Ascending aorta (tissue), 2 donors: ENCODE data around the gene RGS10. TPM values are rescaled to one million over a fixed set of nuclear protein-coding genes. Genes with fewer than 3 reads are reported as not detected.
"Not testable (repeated sequence)": the region's sequence is repeated elsewhere in the genome, so short reads cannot be mapped to it uniquely, and the experiment has no call there.

ENCODE experiments used
- DNase-seq, 2 donors: peaks; one replicate each; pipeline ENCODE4 v3.0.0-alpha.2; 2019; ENCODE audit warnings: low spot score in 2 of 2
- H3K27ac ChIP-seq, 2 donors: fragments of 200-600 bp; sonication (generic); one replicate each; pipeline ENCODE4 v1.5.1; 2016 to 2017; ENCODE audit warnings: mild to moderate bottlenecking in 1 of 2
- H3K27me3 ChIP-seq: fragments of 200-600 bp; sonication (generic); one replicate; pipeline ENCODE4 v1.5.1; 2017
- H3K36me3 ChIP-seq, 2 donors: fragments of 200-600 bp; sonication (generic); one replicate each; pipeline ENCODE4 v1.5.1; 2016
- H3K4me1 ChIP-seq, 2 donors: fragments of 200-600 bp; sonication (generic); one replicate each; pipeline ENCODE4 v1.5.1; 2016 to 2017; ENCODE audit warnings: mild to moderate bottlenecking in 1 of 2
- H3K4me3 ChIP-seq, 2 donors: fragments of 200-600 bp; sonication (generic); one replicate each; pipeline ENCODE4 v1.5.1; 2016 to 2017; ENCODE audit warnings: mild to moderate bottlenecking in 1 of 2
- H3K9me3 ChIP-seq, 2 donors: fragments of 200-600 bp; sonication (generic); one replicate each; pipeline ENCODE4 v1.5.1; 2016
- intact Hi-C: fragments of 100-400 bp; cut with DNase I; formaldehyde crosslinking; loops from one replicate; pipeline ENCODE4 v1.15.1; 2023
- total RNA-seq: library from RNA; depleted of rRNA; stranded (reverse); fragments of >200 nt; gene quantifications from one replicate; pipeline ENCODE4 v1.1.0, GENCODE V29; 2016
- TF ChIP-seq, protein P1 (sequence below), 3 experiments: fragments of 200-600 bp in 2 of 3; fragments of 450-650 bp in 1 of 3; sonication (generic) in 2 of 3; IDR thresholded peaks; one replicate each; pipeline ENCODE4 v1.5.1; 2016 to 2019; ENCODE audit warnings: antibody characterized with exemption in 3 of 3, mild to moderate bottlenecking in 1 of 3, moderate library complexity in 1 of 3

Gene RGS10
- total RNA-seq, 1 donor from 2014 or later: 42.9 TPM

DNA sequence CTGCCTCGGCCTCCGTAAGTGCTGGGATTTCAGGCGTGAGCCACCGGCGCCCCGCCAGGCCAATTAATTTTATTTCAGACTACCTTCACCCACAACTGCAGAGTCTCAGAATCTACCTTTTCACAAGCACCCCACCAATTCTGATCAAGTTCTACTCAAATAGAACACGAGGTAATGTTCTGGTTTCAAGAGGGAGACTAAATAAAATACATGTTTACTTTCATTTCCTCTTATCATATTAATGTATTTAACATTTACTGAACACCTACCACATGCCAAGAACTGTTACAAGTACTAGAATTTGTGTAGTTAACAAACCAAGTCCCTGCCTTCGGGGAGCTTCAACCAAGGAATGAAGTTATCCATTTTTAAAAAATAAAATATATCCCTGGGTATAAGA, 25.5 kb upstream of the RGS10 start:
- H3K27me3 ChIP-seq: no peaks in the 10 kb centered on the region
- TF ChIP-seq, protein P1, sequence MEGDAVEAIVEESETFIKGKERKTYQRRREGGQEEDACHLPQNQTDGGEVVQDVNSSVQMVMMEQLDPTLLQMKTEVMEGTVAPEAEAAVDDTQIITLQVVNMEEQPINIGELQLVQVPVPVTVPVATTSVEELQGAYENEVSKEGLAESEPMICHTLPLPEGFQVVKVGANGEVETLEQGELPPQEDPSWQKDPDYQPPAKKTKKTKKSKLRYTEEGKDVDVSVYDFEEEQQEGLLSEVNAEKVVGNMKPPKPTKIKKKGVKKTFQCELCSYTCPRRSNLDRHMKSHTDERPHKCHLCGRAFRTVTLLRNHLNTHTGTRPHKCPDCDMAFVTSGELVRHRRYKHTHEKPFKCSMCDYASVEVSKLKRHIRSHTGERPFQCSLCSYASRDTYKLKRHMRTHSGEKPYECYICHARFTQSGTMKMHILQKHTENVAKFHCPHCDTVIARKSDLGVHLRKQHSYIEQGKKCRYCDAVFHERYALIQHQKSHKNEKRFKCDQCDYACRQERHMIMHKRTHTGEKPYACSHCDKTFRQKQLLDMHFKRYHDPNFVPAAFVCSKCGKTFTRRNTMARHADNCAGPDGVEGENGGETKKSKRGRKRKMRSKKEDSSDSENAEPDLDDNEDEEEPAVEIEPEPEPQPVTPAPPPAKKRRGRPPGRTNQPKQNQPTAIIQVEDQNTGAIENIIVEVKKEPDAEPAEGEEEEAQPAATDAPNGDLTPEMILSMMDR (IDR thresholded peaks at IDR 0.05): no peak
- DNase-seq: no peak
- H3K4me3 ChIP-seq: no peak overlapping the region
- H3K27ac ChIP-seq: no peak overlapping the region
- no peaks in the 10 kb centered on the region for H3K9me3 ChIP-seq
- peaks cover 11 to 12% of the 10 kb centered on the region in 2 donors for H3K36me3 ChIP-seq
- H3K4me1 ChIP-seq: no peaks in the 10 kb centered on the region
- intact Hi-C loops: no loop called here

DNA sequence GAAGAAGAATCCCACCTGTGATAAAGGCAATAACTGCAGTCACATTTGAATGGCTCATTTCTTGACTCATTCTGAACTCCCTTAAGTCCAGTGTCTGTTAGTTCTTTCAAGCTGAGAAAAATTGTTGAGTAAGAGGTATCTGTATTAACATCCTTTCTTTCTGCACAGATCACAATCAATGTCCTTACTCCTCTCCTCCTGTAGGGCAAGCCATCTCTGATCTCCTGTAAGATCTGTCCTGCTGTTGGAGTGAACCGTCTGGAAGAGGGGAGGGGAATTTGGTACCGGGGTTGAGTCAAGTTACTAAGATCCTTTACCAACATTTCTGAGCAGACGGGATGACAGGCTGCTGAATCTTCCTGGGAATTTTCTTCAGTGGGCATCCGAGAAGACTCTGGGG, 19.6 kb upstream of the RGS10 start:
- no peaks in the 10 kb centered on the region for H3K9me3 ChIP-seq
- DNase-seq: no peak
- TF ChIP-seq, protein P1 (IDR thresholded peaks at IDR 0.05): no peak
- H3K27ac ChIP-seq: no peak overlapping the region
- H3K4me1 ChIP-seq: no peaks in the 10 kb centered on the region
- H3K4me3 ChIP-seq: no peak overlapping the region
- no peaks in the 10 kb centered on the region for H3K36me3 ChIP-seq
- no peaks in the 10 kb centered on the region for H3K27me3 ChIP-seq
- intact Hi-C loops: no loop called here

DNA sequence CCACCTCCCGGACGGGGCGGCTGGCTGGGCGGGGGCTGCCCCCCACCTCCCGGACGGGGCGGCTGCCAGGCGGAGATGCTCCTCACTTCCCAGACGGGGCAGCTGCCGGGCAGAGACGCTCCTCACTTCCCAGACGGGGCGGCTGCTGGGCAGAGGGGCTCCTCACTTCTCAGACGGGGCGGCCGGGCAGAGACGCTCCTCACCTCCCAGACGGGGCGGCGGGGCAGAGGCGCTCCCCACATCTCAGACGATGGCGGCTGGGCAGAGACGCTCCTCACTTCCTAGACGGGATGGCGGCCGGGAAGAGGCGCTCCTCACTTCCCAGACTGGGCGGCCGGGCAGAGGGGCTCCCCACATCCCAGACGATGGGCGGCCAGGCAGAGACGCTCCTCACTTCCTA, 17.0 kb upstream of the RGS10 start:
- intact Hi-C loops, H3K36me3 ChIP-seq, H3K27me3 ChIP-seq, H3K4me1 ChIP-seq, H3K27ac ChIP-seq, H3K9me3 ChIP-seq, DNase-seq, H3K4me3 ChIP-seq: not testable (repeated sequence)

DNA sequence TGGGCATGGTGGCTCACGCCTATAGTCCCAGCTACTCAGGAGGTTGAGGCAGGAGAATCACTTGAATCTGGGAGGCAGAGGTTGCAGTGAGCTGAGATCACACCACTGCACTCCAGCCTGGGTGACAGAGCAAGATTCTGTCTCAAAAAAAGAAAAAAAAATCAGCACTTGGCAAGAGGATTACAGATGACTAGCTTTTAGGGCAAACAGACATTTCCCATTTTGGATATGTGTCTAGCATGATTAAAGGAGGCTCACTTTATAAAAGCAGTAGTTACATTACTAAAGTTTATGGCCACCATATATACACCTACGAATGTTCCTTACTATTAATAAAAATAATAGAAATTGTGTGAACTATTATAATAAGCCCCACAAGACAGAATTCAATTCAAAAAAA, 13.6 kb upstream of the RGS10 start:
- H3K36me3 ChIP-seq, H3K27ac ChIP-seq, H3K9me3 ChIP-seq, intact Hi-C loops, H3K4me3 ChIP-seq, H3K4me1 ChIP-seq, H3K27me3 ChIP-seq: not testable (repeated sequence)
- DNase-seq: peak in 1 of 2 donors; percentile 5

DNA sequence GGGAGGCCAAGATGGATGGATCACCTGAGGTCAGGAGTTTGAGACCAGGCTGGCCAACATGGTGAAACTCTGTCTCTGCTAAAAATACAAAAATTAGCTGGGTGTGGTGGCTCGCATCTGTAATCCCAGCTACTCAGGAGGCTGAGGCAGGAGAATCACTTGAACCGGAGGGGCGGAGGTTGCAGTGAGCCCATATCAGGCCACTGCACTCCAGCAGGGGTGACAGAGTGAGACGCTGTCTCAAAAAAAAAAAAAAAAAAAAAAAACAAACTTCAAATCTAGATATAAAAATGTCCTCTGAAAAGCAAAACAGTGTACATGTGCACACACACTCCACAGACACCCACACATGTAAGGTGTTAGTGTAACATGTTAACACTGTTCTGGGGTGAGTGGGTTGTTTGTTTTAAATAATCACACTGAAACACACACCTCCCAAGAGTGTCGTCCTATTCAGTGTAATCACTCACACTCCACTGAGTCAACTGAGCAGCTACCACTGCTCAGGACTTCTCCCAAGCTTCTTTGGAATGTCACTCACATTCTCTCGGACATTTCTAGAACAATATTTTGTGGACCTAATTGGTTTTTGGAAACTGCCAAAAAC, 12.8 kb upstream of the RGS10 start:
- H3K27ac ChIP-seq: no peak overlapping the region

DNA sequence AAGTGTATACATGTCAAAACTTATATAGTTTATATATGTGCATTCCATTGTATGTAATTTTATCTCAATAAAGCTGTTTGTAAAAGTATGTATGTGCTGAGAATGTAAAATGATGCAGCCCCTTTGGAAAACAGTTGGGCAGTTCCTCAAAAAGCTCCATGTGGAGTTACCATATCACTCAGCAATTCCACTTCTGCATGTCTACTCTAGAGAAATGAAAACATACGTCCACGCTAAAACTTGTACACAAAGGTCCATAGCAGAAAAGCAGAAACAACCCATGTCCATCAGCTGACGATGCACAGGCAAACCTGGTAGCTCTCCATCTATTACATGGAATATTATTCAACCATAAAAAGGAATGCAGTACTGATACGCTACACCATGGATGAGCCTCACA, 8.3 kb upstream of the RGS10 start:
- TF ChIP-seq, protein P1 (IDR thresholded peaks at IDR 0.05): no peak
- Histone ChIP-seq H3K9me3 (no peaks in the 10 kb centered on the region), H3K4me1 (no peaks in the 10 kb centered on the region), H3K27ac (no peak overlapping the region), H3K27me3 (no peaks in the 10 kb centered on the region), H3K4me3 (no peak overlapping the region), H3K36me3 (no peaks in the 10 kb centered on the region)
- DNase-seq: peak in 1 of 2 donors; percentile 11
- intact Hi-C loops: no loop called here

More for the DNA sequence above, 12.8 kb upstream of the RGS10 start:
- Histone ChIP-seq H3K36me3 (no peaks in the 10 kb centered on the region), H3K27me3 (no peaks in the 10 kb centered on the region), H3K4me3 (no peak overlapping the region), H3K4me1 (no peaks in the 10 kb centered on the region), H3K9me3 (no peaks in the 10 kb centered on the region)
- DNase-seq: peak in 1 of 2 donors; percentile 4
- TF ChIP-seq, protein P1 (IDR thresholded peaks at IDR 0.05): no peak
- intact Hi-C loops: no loop called here
